DND-41 (cell line): ENCODE results near the gene BCL11A.

Source experiments
- CTCF ChIP-seq: IDR thresholded peaks from 2 replicates; pipeline ENCODE4 v1.5.1; 2012; ENCODE audit warnings: borderline replicate concordance, low read length, moderate library complexity, mild to moderate bottlenecking; ENCODE audit not compliant: poor library complexity, severe bottlenecking; ENCODE audit errors: extremely low read depth
- EZH2 ChIP-seq: IDR thresholded peaks from 3 replicates; pipeline ENCODE4 v1.6.1; 2012; ENCODE audit warnings: borderline replicate concordance, low read depth, mild to moderate bottlenecking, moderate library complexity, low read length, inconsistent platforms; ENCODE audit not compliant: severe bottlenecking

- TF ChIP-seq EZH2: no peak
- no peak for TF ChIP-seq CTCF
Observed at GRCh38 chr2:60546756-60547420, 6.6 kb downstream of the BCL11A start.
